Activated CD8-positive, alpha-beta memory T cell treated with anti-CD3 and anti-CD28 coated beads for 48 hours (primary cell): ENCODE results near the gene MPI.
A peak's percentile ranks its signal among the peaks of the same experiment; 100 is the strongest.
"Not testable (repeated sequence)": the region's sequence is repeated elsewhere in the genome, so short reads cannot be mapped to it uniquely, and the experiment has no call there.

Source experiments
- DNase-seq, 3 experiments: peaks; one replicate each; pipeline ENCODE4 v3.0.0-alpha.2; 2020; ENCODE audit warnings: low read depth in 2 of 3, low spot score in 2 of 3

The MPI gene

DNA sequence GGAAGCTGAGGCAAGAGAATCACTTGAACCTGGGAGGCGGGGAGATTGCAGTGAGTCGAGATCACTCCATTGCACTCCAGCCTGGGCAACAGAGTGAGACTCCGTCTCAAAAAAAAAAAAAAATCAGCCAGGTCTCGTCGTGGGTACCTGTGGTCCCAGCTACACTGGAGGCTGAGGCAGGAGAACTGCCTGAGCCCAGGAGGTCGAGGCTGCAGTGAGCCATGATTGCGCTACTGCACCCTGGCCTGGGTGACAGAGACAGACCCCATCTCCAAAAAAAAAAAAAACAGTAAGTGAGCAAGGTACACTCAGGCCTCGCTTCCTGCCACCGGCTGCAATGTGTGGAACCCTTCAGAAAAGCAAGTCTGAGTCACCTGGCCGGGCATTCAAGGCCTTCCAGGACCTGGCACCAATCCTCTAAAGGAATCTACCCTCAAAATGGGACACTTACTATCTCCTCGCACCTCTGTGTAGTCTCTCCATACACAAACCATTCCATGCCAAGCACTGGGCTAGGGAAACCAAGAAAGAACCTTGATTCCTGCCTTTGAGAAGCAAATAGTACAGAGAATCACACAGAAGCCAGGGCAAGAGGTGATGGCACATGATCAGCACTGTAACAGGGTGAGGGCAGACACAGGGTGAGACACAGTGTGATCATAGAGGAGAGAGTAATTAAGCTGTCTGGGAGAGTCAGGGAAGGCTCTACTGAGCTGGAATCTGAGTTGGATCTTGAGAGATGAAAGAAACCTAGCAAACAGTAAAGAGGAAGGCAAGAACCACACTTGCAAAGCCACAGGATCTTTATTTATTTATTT is 26.4 kb upstream of the MPI start:
- DNase-seq = no peak

DNA sequence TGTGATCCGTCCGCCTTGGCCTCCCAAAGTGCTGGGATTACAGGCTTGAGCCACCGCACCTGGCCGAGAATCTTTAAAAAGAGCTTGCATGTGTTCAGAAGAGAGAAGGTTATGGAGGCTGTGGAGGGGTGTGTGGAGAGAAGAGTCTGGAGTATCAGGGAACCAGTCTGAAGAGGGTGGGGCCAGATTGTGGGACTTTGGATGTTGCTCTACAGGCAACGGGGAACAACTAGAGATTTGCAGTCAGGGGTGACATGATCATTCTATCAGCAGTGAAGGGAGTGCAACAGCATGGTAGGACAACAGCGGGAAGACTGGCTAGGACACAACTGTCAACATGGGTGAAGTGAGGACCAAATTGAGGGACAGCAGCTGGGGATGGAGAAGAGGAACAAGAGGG is 25.5 kb upstream of the MPI start:
- DNase-seq = no peak

DNA sequence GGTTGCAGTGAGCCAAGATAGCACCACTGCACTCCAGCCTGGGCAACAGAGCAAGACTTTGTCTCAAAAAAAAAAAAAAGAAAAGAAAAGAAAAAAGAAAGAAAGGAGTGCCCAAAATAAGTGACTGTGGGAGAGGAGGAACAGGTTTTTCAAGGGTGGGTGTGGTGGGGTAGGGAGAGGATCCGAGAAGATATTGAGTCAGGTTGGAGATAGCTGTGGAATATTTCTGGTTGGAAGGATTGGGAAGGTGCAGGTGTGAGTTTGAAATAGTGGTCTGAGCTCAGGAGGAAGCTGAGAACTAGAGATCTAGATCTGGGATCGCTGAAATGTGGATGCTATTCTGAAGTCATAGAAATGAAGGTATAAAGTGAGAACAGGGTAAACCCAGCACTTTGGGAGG is 24.5 kb upstream of the MPI start:
- DNase-seq = no peak

DNA sequence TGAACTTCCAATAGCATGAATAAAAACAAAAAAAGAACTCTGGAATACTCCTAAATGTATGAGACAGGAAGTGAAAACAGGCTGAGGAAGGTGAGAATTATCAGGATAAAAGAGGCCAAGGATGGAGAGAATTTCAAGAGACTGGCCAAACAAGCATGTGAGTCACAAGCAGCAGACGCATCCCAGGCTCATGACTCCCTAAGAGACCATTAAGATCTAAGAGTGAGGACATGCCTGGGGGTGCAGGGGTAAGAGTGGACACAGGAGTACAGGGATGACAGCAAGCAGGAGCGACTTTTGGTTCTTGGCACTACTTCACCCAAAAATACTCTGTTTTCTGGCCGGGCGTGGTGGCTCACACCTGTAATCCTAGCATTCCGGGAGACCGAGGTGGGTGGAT is 23.8 kb upstream of the MPI start:
- DNase-seq = no peak

DNA sequence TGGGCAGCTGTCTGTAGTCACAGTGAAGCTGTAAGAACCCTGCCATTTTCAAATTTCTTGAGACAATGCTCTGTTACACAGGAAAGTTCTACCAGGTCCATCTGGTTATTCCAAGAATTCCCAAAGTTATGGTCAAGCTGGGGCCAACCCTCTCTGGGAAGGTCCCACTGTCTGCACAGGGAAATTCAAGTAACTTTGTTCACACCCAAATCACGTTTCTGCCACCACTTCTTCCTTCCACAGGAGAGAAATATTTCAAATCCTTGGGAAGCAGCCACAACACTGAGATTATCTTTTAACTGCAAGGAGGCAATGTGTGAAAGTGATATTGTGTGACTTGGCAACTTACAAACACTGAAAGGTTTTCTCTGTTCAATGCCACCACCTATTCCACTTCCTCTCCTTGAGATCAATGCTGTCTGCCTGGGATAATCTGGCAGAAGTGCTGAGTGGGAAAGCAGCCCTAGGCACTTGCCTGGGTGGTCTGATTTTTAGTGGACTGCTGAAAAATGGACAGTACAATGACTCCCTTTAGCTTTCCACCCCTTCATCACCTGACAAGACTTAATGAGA is 22.3 kb upstream of the MPI start:
- DNase-seq = no peak

DNA sequence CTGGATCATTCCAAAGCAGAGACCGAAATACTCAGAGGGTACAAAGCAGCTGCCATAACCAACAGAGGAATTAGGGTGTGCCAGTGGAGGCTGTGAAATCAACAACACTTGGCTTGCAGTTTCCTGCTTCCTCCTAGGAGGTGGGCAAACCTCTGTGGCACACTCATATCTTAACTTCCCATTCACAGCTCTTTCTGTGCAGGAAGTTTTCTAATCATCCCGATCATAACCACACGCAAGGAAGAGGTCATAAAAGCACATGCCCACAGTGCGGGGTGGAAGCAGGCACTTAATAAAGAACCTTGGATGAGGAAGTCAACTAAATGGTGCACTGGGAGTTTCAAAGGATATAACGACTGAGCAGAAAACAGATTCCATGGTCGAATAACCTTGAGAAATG is 21.8 kb upstream of the MPI start:
- no peak for DNase-seq

DNA sequence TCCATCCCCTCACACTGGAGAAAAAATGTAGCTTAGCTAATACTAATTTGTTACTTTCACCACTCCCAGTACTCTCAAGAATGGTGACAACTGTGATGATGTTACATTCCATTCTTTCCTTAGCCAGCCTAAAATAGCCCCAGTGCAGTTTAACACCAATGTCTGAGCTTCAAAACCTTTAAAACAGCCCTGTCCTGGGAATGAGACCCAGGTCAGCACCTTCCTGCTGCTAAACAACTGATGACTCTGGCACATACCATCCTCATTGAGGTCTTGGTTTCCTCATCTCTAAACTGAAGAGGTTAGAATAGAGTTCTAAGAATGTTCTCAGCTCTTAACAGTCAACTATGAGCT is 20.5 kb upstream of the MPI start:
- DNase-seq = no peak

DNA sequence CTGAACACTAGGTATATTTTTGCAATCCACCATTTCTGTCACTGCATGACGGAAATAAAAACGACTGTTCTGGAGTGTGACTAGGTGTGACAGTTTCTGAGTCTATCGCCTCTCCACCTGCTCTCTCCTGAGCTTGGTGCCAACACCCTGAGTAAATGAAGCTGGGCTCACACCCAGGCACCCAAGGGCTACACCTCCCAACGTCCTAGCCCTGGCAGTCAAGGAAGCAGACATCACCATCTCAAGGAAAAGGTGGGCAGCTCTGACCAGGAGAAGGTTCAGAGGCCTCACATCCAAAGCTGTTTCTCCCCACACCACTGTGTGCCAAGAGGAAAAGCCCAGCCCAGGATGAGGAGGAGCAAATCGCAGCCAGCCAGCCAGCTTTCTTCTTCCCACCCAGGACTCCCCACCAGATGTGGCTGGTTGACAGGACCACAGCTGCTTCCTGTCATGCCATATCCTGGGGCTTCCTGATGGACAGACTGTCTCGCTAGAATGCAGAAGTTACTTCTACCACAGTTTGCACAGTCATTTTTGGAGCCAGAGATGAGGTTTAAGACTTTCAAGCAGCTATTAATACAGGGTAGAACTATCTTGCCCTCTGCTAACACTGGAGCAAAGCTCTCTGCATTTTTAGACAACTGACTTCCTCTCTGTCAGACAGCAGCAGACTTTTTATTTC is 20.0 kb upstream of the MPI start:
- no peak for DNase-seq

DNA sequence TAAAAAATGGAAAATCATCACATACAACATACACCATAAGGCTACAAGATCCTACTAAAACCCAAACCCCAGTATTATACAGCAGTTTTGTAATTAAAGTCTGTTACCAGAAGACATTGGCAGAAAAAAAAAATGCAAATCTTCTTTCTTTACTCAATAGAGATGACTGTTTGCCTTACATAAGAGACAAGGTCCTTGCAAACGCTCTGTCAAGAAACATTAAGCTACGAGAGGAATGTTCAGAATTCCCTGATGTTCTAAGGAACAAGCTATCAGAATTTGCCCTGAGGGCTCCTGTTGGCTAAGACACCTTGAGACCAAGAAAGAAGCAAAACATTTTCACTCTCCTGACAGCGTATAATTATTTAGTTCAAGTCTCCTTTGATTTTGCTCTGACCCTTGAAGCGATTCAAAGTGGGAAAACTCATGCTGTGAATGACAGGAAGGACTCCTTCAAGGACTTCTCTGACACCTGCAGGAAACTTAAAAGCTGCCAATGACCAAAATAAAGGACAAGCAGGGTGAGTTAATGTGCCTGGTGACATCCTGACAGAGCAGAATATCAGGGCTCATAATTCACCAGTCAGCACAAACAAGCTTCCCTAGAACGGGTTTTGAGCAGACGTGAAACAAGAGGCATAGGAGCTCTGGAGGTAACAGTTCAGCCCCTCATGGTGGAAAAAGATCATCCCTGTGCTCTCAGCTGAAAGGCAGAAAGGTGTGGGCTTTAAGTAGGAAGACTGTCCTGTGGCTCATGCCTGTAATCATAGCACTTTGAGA is 19.2 kb upstream of the MPI start:
- no peak for DNase-seq

DNA sequence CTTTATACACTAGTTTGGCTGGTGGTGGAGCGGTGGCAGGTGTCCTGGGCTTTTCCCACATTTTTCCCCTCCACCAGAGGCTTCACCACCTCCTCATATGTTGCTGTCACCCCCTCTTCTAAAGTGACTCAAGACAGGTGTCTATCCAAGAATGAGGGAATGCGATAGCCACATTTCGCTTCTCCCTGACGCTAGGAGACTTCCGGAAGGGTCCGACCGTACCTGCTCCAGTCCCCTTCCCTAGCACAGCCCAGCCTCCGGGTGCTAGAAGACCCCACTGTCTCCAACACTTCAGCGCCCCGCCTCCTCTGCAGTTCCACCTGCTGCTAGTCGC is 17.2 kb upstream of the MPI start:
- no peak for DNase-seq

DNA sequence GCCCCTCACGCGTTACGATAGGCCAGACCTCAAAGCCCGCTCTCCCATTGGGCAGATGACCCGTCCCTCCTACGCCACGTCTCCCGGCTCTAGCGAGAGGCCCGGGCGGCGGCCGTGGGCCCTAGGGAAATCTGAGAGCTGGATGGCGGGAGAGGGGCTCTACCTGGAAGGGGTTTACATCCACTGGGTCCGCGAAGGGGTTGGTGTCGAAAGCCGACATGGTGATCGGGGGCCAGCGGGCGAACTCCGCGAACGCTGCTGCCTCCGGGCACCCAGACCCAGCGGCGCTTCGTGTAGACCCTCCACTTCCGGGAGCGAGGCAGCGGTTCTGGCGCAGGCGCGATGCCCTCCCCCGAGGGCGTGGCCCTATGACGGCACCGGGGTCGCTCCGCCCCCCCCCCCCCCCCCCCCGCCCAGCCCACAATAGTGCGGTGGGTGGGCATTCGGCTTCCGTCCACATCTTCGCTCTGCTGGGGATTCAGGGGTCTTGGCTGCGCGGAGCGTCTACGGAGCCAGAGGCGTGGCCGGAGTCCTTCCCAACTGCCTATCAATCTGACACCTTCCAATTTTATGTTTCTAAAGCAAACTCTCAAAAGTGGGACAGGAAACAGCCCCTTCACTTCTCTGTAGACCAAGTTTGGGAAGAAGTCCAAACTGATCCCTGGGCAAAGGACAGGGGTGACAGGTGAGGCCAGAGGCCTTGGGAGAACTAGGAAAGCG is 16.6 kb upstream of the MPI start, which contains the start of gene SCAMP2:
Gene SCAMP2 (minus strand): TSS at position 330 of the 720 bp plus-strand sequence. CDS start 110 bp downstream, at position 220.
- peak; percentile 79 to 87 (median 79) for DNase-seq

DNA sequence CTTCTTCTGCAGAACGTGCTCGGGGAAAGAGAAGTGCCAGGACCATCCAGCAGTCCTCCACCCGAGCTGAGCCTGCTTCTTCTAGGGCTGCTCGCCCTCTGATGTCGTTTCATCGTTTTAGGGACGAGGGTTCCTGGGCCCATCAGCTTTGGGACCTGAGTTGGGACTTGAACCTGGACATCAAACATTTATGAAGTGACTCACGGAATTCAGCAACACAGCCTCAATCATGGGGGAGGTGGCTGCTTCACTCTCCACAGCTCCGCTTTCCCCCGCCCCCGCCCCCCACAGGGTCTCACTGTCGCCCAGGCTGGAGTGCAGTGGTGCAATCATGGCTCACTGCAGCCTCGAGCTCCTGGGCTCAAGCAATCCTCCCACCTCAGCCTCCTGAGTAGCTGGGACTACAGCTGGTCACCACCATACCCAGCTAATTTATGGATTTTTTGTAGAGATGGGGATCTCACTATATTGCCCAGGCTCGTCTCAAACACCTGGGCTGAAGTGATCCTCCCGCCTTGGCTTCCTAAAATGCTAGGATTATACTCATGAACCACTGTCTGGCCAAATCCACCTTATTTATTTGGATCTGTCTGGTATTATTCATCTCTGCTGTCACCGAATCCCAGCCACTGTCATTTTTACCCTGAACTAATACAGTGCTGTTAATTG is 16.0 kb upstream of the MPI start:
- DNase-seq = no peak

DNA sequence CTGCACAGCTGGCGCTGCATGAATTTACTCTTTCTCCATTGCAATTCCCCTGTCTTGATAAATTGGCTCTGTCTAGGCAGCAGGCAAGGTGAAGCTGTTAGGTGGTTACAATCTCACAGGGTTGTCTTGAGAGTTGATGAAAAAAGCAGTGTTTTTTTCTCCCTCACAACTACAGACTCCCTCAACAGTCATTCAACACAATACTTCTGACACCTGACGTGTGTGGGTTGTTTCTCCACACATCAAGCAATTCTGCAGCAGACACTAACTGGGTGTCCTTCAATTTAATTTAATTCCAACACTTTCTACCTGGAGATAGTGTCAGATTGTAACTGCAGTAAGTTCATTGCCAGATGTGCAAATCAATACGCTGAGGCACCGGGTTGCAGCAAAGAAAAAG is 11.6 kb upstream of the MPI start:
- DNase-seq = no peak

DNA sequence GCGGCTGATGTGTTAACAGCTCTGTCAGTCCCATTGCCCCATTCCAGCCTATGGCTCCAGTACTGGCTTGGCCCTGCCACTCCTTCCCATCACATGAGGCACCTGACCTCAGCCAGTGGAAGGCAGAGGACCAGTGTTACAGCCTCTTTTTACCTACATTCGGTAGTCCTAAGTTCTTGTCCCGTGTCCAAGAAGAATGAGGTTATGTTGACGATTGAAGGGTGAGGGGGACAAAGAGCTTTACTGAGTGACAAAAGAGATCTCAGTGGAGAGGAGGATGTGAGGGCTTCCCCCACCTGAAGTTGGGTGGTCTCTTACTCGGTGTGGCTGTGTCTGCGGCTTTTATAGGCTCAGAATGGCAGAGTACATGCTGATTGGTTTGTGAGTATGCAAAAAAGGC is 7.3 kb upstream of the MPI start:
- no peak for DNase-seq

DNA sequence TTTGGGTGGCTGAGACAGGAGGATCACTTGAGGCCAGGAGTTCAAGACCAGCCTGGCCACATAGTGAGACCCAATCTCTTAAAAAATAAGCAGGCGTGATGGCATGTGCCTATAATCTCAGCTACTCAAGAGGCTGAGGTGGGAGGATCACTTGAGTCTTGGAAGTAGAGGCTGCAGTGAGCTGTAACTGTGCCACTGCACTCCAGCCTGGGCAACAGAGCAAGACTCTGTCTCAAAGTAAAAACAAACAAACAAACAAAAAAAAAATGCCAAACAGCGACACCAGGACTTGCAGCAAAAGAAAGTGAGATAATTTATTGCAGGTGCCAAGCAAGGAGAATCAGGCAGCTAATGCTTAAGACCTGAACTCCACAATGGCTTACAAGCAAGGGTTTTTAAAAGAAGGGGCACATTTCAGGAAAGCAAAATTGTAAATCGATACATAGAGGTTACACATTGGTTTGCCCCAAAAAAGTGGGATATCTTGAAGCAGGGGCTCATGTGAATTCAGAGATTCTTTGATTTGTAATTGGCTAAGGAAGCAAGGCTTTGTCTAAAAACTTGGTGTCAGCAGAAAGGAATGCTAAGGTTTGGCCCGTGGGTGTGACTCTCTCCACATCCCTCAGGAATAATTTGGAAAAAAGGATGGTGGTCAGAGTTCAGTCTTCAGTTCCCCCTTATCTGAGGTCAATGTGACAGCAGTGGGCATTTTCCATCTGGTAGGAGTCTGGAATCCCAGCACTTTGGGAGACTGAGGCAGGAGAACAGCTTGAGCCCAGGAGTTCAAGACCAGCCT is 5.2 kb upstream of the MPI start:
- DNase-seq = no peak

DNA sequence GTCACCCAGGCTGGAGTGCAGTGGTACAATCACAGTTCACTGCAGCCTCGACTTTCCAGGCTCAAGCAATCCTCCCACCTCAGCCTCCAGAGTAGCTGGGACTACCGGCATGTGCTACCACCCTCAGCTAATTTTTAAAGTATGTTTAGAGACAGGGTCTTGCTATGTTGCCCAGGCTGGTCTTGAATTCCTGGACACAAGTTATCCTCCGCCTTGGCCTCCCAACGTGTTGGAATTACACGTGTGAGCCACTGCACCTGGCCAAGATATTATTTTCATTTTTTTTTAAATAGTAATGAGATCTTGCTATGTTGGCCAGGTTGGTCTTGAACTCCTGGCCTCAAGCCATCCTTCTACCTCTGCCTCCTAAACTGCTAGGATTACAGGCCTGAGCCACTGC is 4.4 kb upstream of the MPI start:
- DNase-seq = no peak

DNA sequence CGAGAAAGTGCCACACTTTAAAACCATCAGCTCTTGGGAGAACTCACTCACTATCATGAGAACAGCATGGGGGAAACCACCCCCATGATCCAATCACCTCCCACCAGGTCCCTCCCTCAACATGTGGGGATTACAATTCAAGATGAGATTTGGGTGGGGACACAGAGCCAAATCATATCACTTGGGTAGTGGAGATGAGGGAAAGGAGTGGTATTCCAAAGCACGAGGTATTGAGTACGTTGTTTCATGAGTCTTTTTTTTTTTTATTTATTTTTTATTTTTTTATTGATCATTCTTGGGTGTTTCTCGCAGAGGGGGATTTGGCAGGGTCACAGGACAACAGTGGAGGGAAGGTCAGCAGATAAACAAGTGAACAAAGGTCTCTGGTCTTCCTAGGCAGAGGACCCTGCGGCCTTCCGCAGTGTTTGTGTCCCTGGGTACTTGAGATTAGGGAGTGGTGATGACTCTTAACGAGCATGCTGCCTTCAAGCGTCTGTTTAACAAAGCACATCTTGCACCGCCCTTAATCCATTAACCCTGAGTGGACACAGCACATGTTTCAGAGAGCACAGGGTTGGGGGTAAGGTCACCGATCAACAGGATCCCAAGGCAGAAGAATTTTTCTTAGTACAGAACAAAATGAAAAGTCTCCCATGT is 2.2 kb upstream of the MPI start:
- not testable (repeated sequence) for DNase-seq

DNA sequence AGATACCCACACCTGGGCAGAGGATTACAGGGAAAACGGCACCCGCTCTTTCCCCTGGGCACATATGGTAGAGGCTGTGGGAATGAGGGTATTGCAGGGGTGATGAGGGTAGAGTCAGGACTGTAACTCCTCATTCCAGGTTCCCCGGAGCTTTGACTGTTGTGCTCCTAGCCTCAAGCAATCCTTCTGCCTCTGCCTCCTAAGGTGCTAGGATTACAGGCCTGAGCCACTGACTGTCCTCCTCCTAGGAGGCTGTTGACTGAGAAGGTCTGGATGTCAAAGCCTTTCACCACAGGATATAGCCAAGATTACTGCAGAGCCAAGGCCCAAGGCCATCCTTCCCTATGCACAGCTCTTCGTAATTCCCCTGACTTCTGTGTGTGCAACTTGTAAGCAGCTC is 1.1 kb upstream of the MPI start:
- DNase-seq = no peak

DNA sequence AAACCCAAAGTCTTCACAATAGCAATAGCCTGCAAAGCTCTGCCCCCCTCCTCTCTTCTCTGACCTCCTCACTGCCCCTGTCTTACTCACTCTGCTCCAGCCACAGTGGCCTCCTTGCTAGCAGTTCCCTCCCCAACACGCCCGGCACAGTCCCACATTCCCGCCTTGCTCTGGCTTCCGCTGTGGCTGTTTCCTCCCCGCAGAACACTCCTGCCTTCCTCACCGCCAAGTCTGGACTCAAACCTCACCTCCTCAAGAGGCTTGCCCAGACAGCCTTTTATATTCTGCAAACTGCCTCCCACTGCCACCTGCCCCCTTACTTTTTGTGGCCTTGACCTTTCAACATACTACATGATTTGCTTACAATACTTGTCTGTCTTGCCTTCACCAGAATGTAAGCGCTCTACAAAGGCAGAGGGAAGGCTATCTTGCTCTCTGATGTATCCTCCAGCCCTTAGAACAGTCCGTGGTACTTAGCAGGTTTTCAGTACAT is 406 bp upstream of the MPI start:
- no peak for DNase-seq
